Upper lobe of left lung (tissue), 4 donors: ENCODE data around the gene LYPD4.

Source experiments
- CTCF ChIP-seq, 6 experiments: fragments of 450-650 bp in 4 of 6; fragments of 200-600 bp in 2 of 6; sonication (generic) in 2 of 6; IDR thresholded peaks; one replicate each; pipeline ENCODE4 v1.5.1; 2016 to 2019; ENCODE audit warnings: antibody characterized with exemption in 6 of 6
- POLR2A ChIP-seq, 4 donors: fragments of 450-650 bp; IDR thresholded peaks; one replicate each; pipeline ENCODE4 v1.5.1; 2016 to 2017; ENCODE audit warnings: antibody characterized with exemption in 4 of 4, mild to moderate bottlenecking in 2 of 4
- POLR2AphosphoS5 ChIP-seq, 2 donors: sonication (generic); formaldehyde crosslinking; IDR thresholded peaks; one replicate each; pipeline ENCODE4 v1.5.1; 2017; ENCODE audit warnings: antibody characterized with exemption in 2 of 2

- TF ChIP-seq CTCF (IDR thresholded peaks at IDR 0.05) (peak; percentile 59 to 97 (median 94)), POLR2A (IDR thresholded peaks at IDR 0.05) (peak in 3 of 4 donors; percentile 37 to 92 (median 87)), POLR2AphosphoS5 (IDR thresholded peaks at IDR 0.05) (peak; percentile 87 to 88)
Observed at GRCh38 chr19:41859618-41860418, 15.3 kb upstream of the LYPD4 start, which contains the start of gene RPS19.
